GM12878 (cell line): ENCODE data around the gene DERL2. TPM values are rescaled to one million over a fixed set of nuclear protein-coding genes. Genes with fewer than 3 reads are reported as not detected.

Experiments used
- ATAC-seq: fragments of 200-7000 bp; cut with Tn5 transposase; 3 replicates; pipeline ENCODE4 v1.9.1; 2020; ENCODE audit warnings: mild to moderate bottlenecking, moderate library complexity
- BruUV-seq: library from RNA; stranded (reverse); fragments of 400-500 nt; replicated peaks from 2 replicates; lab custom pipeline; 2021; lab: Mats Ljungman, UMichigan
- CTCF ChIA-PET: fragments of 300-600 bp; sonication (Branson Sonifier 250); formaldehyde crosslinking; extraction: SDS; loops from one replicate; lab custom pipeline; 2021; ENCODE audit warnings: inconsistent platforms; lab: Yijun Ruan, JAX
- POLR2A ChIA-PET: fragments of 350-600 bp; formaldehyde crosslinking; extraction: SDS; loops from one replicate; lab custom pipeline; 2021; ENCODE audit warnings: inconsistent platforms; lab: Charles Lee
- RAD21 ChIA-PET: fragments of 300-600 bp; sonication (Branson Sonifier 250); formaldehyde crosslinking; loops from one replicate; lab custom pipeline; 2023; ENCODE audit warnings: antibody characterized with exemption; ENCODE audit not compliant: unreplicated experiment; lab: Charles Lee
- SMC1A ChIA-PET: fragments of 300-600 bp; sonication (Branson Sonifier 250); formaldehyde crosslinking; loops from one replicate; lab custom pipeline; 2023; ENCODE audit not compliant: unreplicated experiment, uncharacterized antibody; lab: Charles Lee
- DNase-seq: peaks from one replicate; pipeline ENCODE4 v3.0.0-alpha.2; 2011; ENCODE audit warnings: low read depth, low spot score
- FAIRE-seq: peaks from 3 replicates; lab custom pipeline; 2011; peaks lifted over from hg19 to GRCh38; lab: Jason Lieb, UNC
- H2AFZ ChIP-seq: 2 replicates; pipeline ENCODE4 v1.6.0; 2011; ENCODE audit warnings: low read depth, low read length, control low read depth; ENCODE audit not compliant: control insufficient read depth
- H3K27ac ChIP-seq: 2 replicates; pipeline ENCODE4 v1.5.1; 2011; ENCODE audit warnings: control low read depth; ENCODE audit not compliant: control insufficient read depth, insufficient read depth
- H3K27me3 ChIP-seq, 2 experiments: replicated peaks in 1 of 2; 2 replicates each; pipeline versions ENCODE4 v1.6.0 to v1.6.1; 2011; ENCODE audit warnings: low read length in 1 of 2; ENCODE audit not compliant: control insufficient read depth in 2 of 2, insufficient read depth in 2 of 2
- H3K36me3 ChIP-seq, 2 experiments: 2 replicates each; pipeline ENCODE4 v1.5.1; 2011; ENCODE audit warnings: low read length in 1 of 2; ENCODE audit not compliant: control insufficient read depth in 2 of 2, insufficient read depth in 2 of 2
- H3K4me1 ChIP-seq: 2 replicates; pipeline ENCODE4 v1.6.1; 2011; ENCODE audit warnings: mild to moderate bottlenecking, low read length, moderate library complexity, mixed read lengths; ENCODE audit not compliant: control insufficient read depth, insufficient read depth
- H3K4me2 ChIP-seq: 2 replicates; pipeline ENCODE4 v1.6.0; 2011; ENCODE audit warnings: control low read depth; ENCODE audit not compliant: control insufficient read depth, insufficient read depth
- H3K4me3 ChIP-seq: fragments of 200-600 bp; sonication (generic); 2 replicates; pipeline ENCODE4 v1.5.1; 2016
- H3K79me2 ChIP-seq: 2 replicates; pipeline ENCODE4 v1.6.0; 2011; ENCODE audit warnings: low read length; ENCODE audit not compliant: control insufficient read depth, insufficient read depth
- H3K9ac ChIP-seq: 2 replicates; pipeline ENCODE4 v1.8.0; 2011; ENCODE audit warnings: low read length, control low read depth, mixed read lengths; ENCODE audit not compliant: control insufficient read depth, insufficient read depth
- H3K9me3 ChIP-seq: replicated peaks from 3 replicates; pipeline ENCODE4 v1.5.1; 2011; ENCODE audit warnings: mild to moderate bottlenecking, low read length; ENCODE audit not compliant: control insufficient read depth, insufficient read depth
- H4K20me1 ChIP-seq: 2 replicates; pipeline ENCODE4 v1.6.0; 2011; ENCODE audit not compliant: control insufficient read depth, insufficient read depth
- HDAC2 ChIP-seq: fragments of 200-600 bp; sonication (generic); IDR thresholded peaks from 2 replicates; pipeline ENCODE4 v1.6.1; 2017
- JUND ChIP-seq: IDR thresholded peaks from 2 replicates; pipeline ENCODE4 v1.6.1; 2012; ENCODE audit warnings: low read depth, mild to moderate bottlenecking, low read length, improper control_type of control experiment, moderate library complexity
- POLR2A ChIP-seq: IDR thresholded peaks from 2 replicates; pipeline ENCODE4 v1.6.1; 2011; ENCODE audit warnings: low read depth, mild to moderate bottlenecking, low read length
- SMAD5 ChIP-seq: IDR thresholded peaks from 2 replicates; pipeline ENCODE4 v1.6.1; 2016; ENCODE audit warnings: antibody characterized with exemption, low read depth
- ZBED1 ChIP-seq: IDR thresholded peaks from 2 replicates; pipeline ENCODE4 v1.6.1; 2016; ENCODE audit warnings: borderline replicate concordance
- WGBS: methylation state at CpG from one replicate; pipeline ENCODE4 v1.1.6; 2016; ENCODE audit warnings: low lambda C conversion rate; ENCODE audit not compliant: insufficient replicate concordance, insufficient coverage; ENCODE audit errors: missing lambda C conversion rate; 5-methylcytosine and 5-hydroxymethylcytosine counted together
- in situ Hi-C: fragments of 300-500 bp; cut with MboI; formaldehyde crosslinking; loops from 9 replicates; pipeline ENCODE4 v1.14.3; 2018; ENCODE audit warnings: mixed read lengths
- intact Hi-C: fragments of 100-400 bp; cut with micrococcal nuclease; formaldehyde crosslinking; loops from one replicate; pipeline ENCODE4 v1.14.2; 2022; ENCODE audit not compliant: unreplicated experiment
- polyA plus RNA-seq, 11 experiments: library from polyadenylated mRNA; depleted of rRNA in 4 of 11; unstranded in 6 of 11; stranded (reverse) in 5 of 11; fragments of >200 nt; fragmentation: Nextera tagmentation in 4 of 11; fragmentation: Illumina TruSeq in 1 of 11; extraction: Ambion mirVana in 4 of 11; extraction: Trizol in 1 of 11; gene quantifications; 1 replicate in 1 of 11; 2 replicates in 10 of 11; pipeline versions ENCODE4 v1.2.1 to v1.2.3, GENCODE V29; 2011 to 2016; ENCODE audit warnings: inconsistent platforms in 2 of 11, missing spikeins in 2 of 11, low read depth in 1 of 11
- total RNA-seq, 4 experiments: library from RNA; depleted of rRNA in 3 of 4; stranded (reverse); fragments of >200 nt in 3 of 4; fragmentation: Illumina TruSeq in 1 of 4; extraction: Trizol in 1 of 4; gene quantifications; 2 replicates each; pipeline versions ENCODE4 v1.2.1 to v1.2.3, GENCODE V29; 2013 to 2021
- TF ChIP-seq, protein P1 (sequence below): IDR thresholded peaks from 2 replicates; pipeline ENCODE4 v1.6.1; 2011; ENCODE audit warnings: borderline replicate concordance, low read depth, mild to moderate bottlenecking, moderate library complexity, low read length; ENCODE audit not compliant: insufficient read depth, poor library complexity, severe bottlenecking

The DERL2 gene
- total and polyA plus RNA-seq, 10 of the 15 experiments (the other 5 are each of a cell fraction or from before 2014, with no cell fraction given), result 40.5 to 236 (median 69.3) TPM

DNA sequence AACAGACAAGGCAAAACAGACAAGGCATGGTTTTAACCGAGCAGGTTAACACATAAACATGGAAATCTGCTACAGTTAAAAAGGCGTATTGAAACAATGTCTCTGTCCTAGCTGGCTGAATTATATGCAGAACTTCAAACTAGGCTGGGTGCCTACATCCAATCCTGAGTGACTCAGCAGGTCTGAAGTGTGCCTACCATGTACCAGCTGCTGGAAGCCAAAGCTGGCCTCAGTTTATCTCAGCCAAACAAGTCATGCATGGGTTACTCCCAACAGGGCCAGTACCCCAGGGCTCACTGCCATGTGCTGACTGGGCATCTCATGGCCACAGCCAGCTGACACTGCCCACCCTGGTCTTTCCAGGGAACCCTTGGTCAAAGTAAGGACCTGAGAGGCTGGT is 51.0 kb downstream of the DERL2 start:
- H4K20me1 ChIP-seq, result no peaks in the 10 kb centered on the region
- ChIA-PET SMC1A (no interaction called here), RAD21 (no interaction called here), CTCF (no interaction called here)
- no peak overlapping the region for H3K27ac ChIP-seq
- WGBS, result 98% methylated on average over 2 of the region's 2 CpGs
- peaks cover 38% of the 10 kb centered on the region for H3K79me2 ChIP-seq
- in situ Hi-C loops, result no loop called here
- no peak for DNase-seq
- no peaks in the 10 kb centered on the region for H3K9me3 ChIP-seq
- H3K36me3 ChIP-seq, result peaks cover 27 to 37% of the 10 kb centered on the region in 2 experiments
- peak; percentile 43 for TF ChIP-seq POLR2A
- no peak for TF ChIP-seq ZBED1
- no peak for TF ChIP-seq JUND
- TF ChIP-seq, all 136 proteins: peak for 1
- BruUV-seq, result no TSS peak
- FAIRE-seq, result no peak
- Histone ChIP-seq H2AFZ (no peak overlapping the region), H3K27me3 (no peaks in the 10 kb centered on the region), H3K9ac (no peak overlapping the region; the same call in 1 of the 2 replicates), H3K4me3 (no peak overlapping the region), H3K4me1 (peaks cover 9% of the 10 kb centered on the region; the same call in 1 of the 2 replicates), H3K4me2 (peak overlapping the region; percentile 39; the same call in 1 of the 2 replicates)
- no peak for ATAC-seq
- POLR2A ChIA-PET, result interaction anchor here (0.7 kb wide), 1 partner anchor 454 kb away, joined by 3 read pairs; no protein-coding TSS in a partner anchor
- intact Hi-C loops, result loop anchor here (5.0 kb wide), 1 partner anchor 238 kb away; no protein-coding TSS in a partner anchor

DNA sequence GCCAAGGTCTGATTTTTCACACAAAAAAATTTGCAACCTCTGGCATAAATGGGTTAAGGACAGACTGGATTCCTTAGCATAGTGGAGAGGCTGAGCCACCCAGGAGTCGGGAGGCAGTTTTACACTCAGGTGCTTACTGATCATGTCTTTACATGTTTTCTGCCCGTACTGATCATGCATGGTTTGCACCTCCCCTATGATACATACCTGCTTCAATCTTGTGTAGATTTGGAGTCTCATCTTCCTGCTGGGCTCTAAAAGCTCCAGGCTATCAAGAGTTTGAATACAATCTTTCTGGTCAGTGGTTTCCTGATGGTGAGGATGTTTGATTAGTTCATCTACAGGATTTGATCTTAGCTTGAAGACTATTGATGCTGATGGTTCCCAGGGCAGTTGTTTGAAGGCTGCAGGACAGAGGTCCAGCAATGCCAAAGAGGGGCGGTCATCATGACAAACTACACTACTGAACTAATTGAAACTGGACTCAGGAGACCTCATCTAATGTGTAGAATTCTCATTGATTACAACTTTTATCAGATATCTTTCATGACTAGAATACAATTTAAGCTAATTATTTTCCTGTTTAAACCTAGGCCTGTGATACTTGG is 53.9 kb downstream of the DERL2 start:
- DNase-seq (no peak), FAIRE-seq (no peak), ATAC-seq (no peak)
- peak; percentile 37 for TF ChIP-seq ZBED1
- TF ChIP-seq HDAC2, result no peak
- 0 out of 2 replicates have a peak, but pooled peaks have one; percentile 27 for TF ChIP-seq SMAD5
- TF ChIP-seq, protein P1, sequence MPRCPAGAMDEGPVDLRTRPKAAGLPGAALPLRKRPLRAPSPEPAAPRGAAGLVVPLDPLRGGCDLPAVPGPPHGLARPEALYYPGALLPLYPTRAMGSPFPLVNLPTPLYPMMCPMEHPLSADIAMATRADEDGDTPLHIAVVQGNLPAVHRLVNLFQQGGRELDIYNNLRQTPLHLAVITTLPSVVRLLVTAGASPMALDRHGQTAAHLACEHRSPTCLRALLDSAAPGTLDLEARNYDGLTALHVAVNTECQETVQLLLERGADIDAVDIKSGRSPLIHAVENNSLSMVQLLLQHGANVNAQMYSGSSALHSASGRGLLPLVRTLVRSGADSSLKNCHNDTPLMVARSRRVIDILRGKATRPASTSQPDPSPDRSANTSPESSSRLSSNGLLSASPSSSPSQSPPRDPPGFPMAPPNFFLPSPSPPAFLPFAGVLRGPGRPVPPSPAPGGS, result peak; percentile 19
- in situ Hi-C loops (no loop called here), intact Hi-C loops (no loop called here)
- no peaks in the 10 kb centered on the region for H3K9me3 ChIP-seq
- H3K9ac ChIP-seq, result no peak overlapping the region
- H2AFZ ChIP-seq, result no peak overlapping the region
- no peak overlapping the region for H3K4me3 ChIP-seq
- peaks cover 29 to 37% of the 10 kb centered on the region in 2 experiments for H3K36me3 ChIP-seq
- RAD21 ChIA-PET, result no interaction called here
- peaks cover 4% of the 10 kb centered on the region; the same call in 1 of the 2 replicates for H3K4me1 ChIP-seq
- CTCF ChIA-PET, result interaction anchor here (1.4 kb wide), 1 partner anchor 15 kb away, joined by 3 read pairs; no protein-coding TSS in a partner anchor
- WGBS, result 87% methylated on average over 3 of the region's 3 CpGs
- H3K79me2 ChIP-seq, result peaks cover 18% of the 10 kb centered on the region
- POLR2A ChIA-PET, result no interaction called here
- no TSS peak for BruUV-seq
- no peaks in the 10 kb centered on the region for H4K20me1 ChIP-seq
- SMC1A ChIA-PET, result interaction anchor here (1.2 to 1.5 kb wide), 2 partner anchors 8 to 9 kb away, joined by 3 read pairs; no protein-coding TSS in a partner anchor
- H3K4me2 ChIP-seq, result no peak overlapping the region
- no peaks in the 10 kb centered on the region for H3K27me3 ChIP-seq
- no peak overlapping the region for H3K27ac ChIP-seq
